IMR-90 (cell line): ENCODE measurements around the gene RESF1. TPM values are rescaled to one million over a fixed set of nuclear protein-coding genes. Genes with fewer than 3 reads are reported as not detected.

ENCODE experiments used
- ATAC-seq: fragments of 200-7000 bp; cut with Tn5 transposase; 2 replicates; pipeline ENCODE4 v1.9.1; 2020; ENCODE audit warnings: low read depth, mild to moderate bottlenecking, moderate library complexity
- BruUV-seq: library from RNA; stranded (reverse); fragments of 400-500 nt; replicated peaks from 2 replicates; lab custom pipeline; 2021; lab: Mats Ljungman, UMichigan
- CTCF ChIA-PET: fragments of 300-600 bp; formaldehyde crosslinking; extraction: SDS; loops from one replicate; lab custom pipeline; 2021; ENCODE audit warnings: antibody characterized with exemption; lab: Yijun Ruan, JAX
- POLR2A ChIA-PET: fragments of 300-600 bp; sonication (Branson Sonifier 250); formaldehyde crosslinking; loops from one replicate; lab custom pipeline; 2022; ENCODE audit warnings: antibody characterized with exemption; ENCODE audit not compliant: unreplicated experiment; lab: Charles Lee
- DNase-seq: peaks from one replicate; pipeline ENCODE4 v3.0.0; 2013
- H2AFZ ChIP-seq: replicated peaks from 2 replicates; pipeline ENCODE3; 2013; ENCODE audit warnings: low read length, mild to moderate bottlenecking; ENCODE audit not compliant: poor library complexity
- H2AK5ac ChIP-seq: 2 replicates; pipeline ENCODE4 v1.6.1; 2013; ENCODE audit warnings: low read depth, low read length, inconsistent platforms
- H2AK9ac ChIP-seq: replicated peaks from 2 replicates; pipeline ENCODE3; 2013; ENCODE audit warnings: mild to moderate bottlenecking, low read depth, low read length, moderate library complexity; ENCODE audit not compliant: poor library complexity
- H2BK120ac ChIP-seq: 2 replicates; pipeline ENCODE4 v1.6.1; 2013; ENCODE audit warnings: low read depth, low read length, inconsistent platforms
- H2BK15ac ChIP-seq: 3 replicates; pipeline ENCODE4 v1.6.1; 2013; ENCODE audit warnings: low read depth, low read length, inconsistent platforms
- H2BK20ac ChIP-seq: 2 replicates; pipeline ENCODE4 v1.6.1; 2013; ENCODE audit warnings: low read depth, mild to moderate bottlenecking, inconsistent platforms, low read length, moderate library complexity
- H2BK5ac ChIP-seq: 2 replicates; pipeline ENCODE4 v1.6.1; 2013; ENCODE audit warnings: mild to moderate bottlenecking, low read depth, low read length, inconsistent platforms; ENCODE audit not compliant: poor library complexity, severe bottlenecking
- H3K14ac ChIP-seq: replicated peaks from 2 replicates; pipeline ENCODE4 v1.6.1; 2013; ENCODE audit warnings: low read depth, low read length, inconsistent platforms
- H3K18ac ChIP-seq: 2 replicates; pipeline ENCODE4 v1.6.1; 2013; ENCODE audit warnings: low read depth, low read length, control low read depth
- H3K23ac ChIP-seq: 2 replicates; pipeline ENCODE4 v1.6.1; 2013; ENCODE audit warnings: low read depth, low read length, inconsistent platforms
- H3K27ac ChIP-seq: 2 replicates; pipeline ENCODE4 v1.5.1; 2013; ENCODE audit warnings: mild to moderate bottlenecking, control low read depth, low read length; ENCODE audit not compliant: insufficient read depth
- H3K27me3 ChIP-seq: 2 replicates; pipeline ENCODE4 v1.6.1; 2013; ENCODE audit warnings: low read length; ENCODE audit not compliant: control insufficient read depth, insufficient read depth
- H3K36me3 ChIP-seq: 2 replicates; pipeline ENCODE4 v1.6.1; 2013; ENCODE audit warnings: low read length, mixed read lengths; ENCODE audit not compliant: control insufficient read depth, insufficient read depth
- H3K4ac ChIP-seq: 2 replicates; pipeline ENCODE4 v1.6.1; 2013; ENCODE audit warnings: low read depth, low read length, inconsistent platforms
- H3K4me1 ChIP-seq: 2 replicates; pipeline ENCODE4 v1.6.1; 2013; ENCODE audit warnings: low read length, mixed read lengths; ENCODE audit not compliant: control insufficient read depth, insufficient read depth
- H3K4me2 ChIP-seq: 2 replicates; pipeline ENCODE4 v1.6.1; 2013; ENCODE audit warnings: low read depth, mild to moderate bottlenecking, control low read depth, low read length, moderate library complexity
- H3K4me3 ChIP-seq: 2 replicates; pipeline ENCODE4 v1.5.1; 2013; ENCODE audit warnings: low read depth, mild to moderate bottlenecking, control low read depth, low read length, moderate library complexity; ENCODE audit not compliant: insufficient read depth
- H3K56ac ChIP-seq: 2 replicates; pipeline ENCODE4 v1.6.1; 2013; ENCODE audit warnings: low read length, inconsistent platforms; ENCODE audit not compliant: insufficient read depth; ENCODE audit errors: extremely low read depth
- H3K79me1 ChIP-seq, 2 experiments: 2 replicates each; pipeline ENCODE4 v1.6.1; 2013; ENCODE audit warnings: low read length in 2 of 2, inconsistent platforms in 1 of 2, low read depth in 1 of 2
- H3K9ac ChIP-seq: 2 replicates; pipeline ENCODE4 v1.6.1; 2013; ENCODE audit warnings: low read depth, low read length, control low read depth
- H3K9me1 ChIP-seq: 2 replicates; pipeline ENCODE4 v1.6.1; 2013; ENCODE audit warnings: low read length, inconsistent platforms; ENCODE audit not compliant: insufficient read depth
- H3K9me3 ChIP-seq: 2 replicates; pipeline ENCODE4 v1.6.1; 2013; ENCODE audit warnings: low read length; ENCODE audit not compliant: control insufficient read depth, insufficient read depth
- H4K20me1 ChIP-seq: 2 replicates; pipeline ENCODE4 v1.6.1; 2013; ENCODE audit warnings: low read length, inconsistent platforms; ENCODE audit not compliant: insufficient read depth
- H4K5ac ChIP-seq: 2 replicates; pipeline ENCODE4 v1.6.1; 2013; ENCODE audit warnings: mild to moderate bottlenecking, low read depth, low read length, control low read depth
- H4K8ac ChIP-seq, 2 experiments: 2 replicates each; pipeline ENCODE4 v1.6.1; 2013; ENCODE audit warnings: low read depth in 2 of 2, low read length in 2 of 2, control low read depth in 1 of 2, inconsistent platforms in 1 of 2
- H4K91ac ChIP-seq: 2 replicates; pipeline ENCODE4 v1.6.1; 2013; ENCODE audit warnings: low read depth, low read length, inconsistent platforms; ENCODE audit not compliant: insufficient read depth
- MXI1 ChIP-seq: IDR thresholded peaks from 2 replicates; pipeline ENCODE4 v1.6.1; 2012; ENCODE audit warnings: low read depth, mild to moderate bottlenecking, low read length, moderate library complexity, borderline replicate concordance
- RCOR1 ChIP-seq: IDR thresholded peaks from 2 replicates; pipeline ENCODE4 v1.6.1; 2012; ENCODE audit warnings: mild to moderate bottlenecking, low read length, improper control_type of control experiment; ENCODE audit not compliant: insufficient replicate concordance
- WGBS, 2 experiments: methylation state at CpG; one replicate each; pipeline versions ENCODE4 v1.1.5 to v1.1.7; 2013; ENCODE audit warnings: missing lambda C conversion rate in 2 of 2; ENCODE audit not compliant: insufficient read length in 1 of 2; ENCODE audit errors: extremely low coverage in 2 of 2; 5-methylcytosine and 5-hydroxymethylcytosine counted together
- dilution Hi-C: fragments of 300-500 bp; cut with HindIII; formaldehyde crosslinking; loops from one replicate; pipeline ENCODE4 v1.14.3; 2018; ENCODE audit warnings: low sequenced_read_pairs; ENCODE audit not compliant: unreplicated experiment
- in situ Hi-C: fragments of 300-500 bp; cut with MboI; formaldehyde crosslinking; loops from 3 replicates; pipeline ENCODE4 v1.14.3; 2019; ENCODE audit warnings: low sequenced_read_pairs, inconsistent platforms, mixed read lengths
- intact Hi-C: fragments of 100-400 bp; cut with micrococcal nuclease; formaldehyde crosslinking; loops from 2 replicates; pipeline ENCODE4 v1.10.0; 2022
- polyA plus RNA-seq, 3 experiments: library from polyadenylated mRNA; depleted of rRNA; stranded (reverse); fragments of >200 nt; gene quantifications; 2 replicates each; pipeline ENCODE4 v1.2.3, GENCODE V29; 2012; ENCODE audit warnings: low replicate concordance in 1 of 3
- total RNA-seq: library from RNA; depleted of rRNA; stranded (reverse); fragments of >200 nt; gene quantifications from 2 replicates; pipeline ENCODE4 v1.2.3, GENCODE V29; 2012

The RESF1 gene
- total and polyA plus RNA-seq, 2 of the 4 experiments (the other 2 are of a cell fraction): 5.0 to 7.3 TPM

- Histone ChIP-seq H3K9me3 (no peaks in the 10 kb centered on the region), H3K27ac (no peak overlapping the region), H2AFZ (no peak overlapping the region), H3K23ac (no peak overlapping the region), H3K9me1 (no peaks in the 10 kb centered on the region), H4K91ac (no peak overlapping the region), H3K9ac (no peak overlapping the region), H2BK20ac (no peak overlapping the region), H2BK5ac (no peak overlapping the region), H3K36me3 (peaks cover 17% of the 10 kb centered on the region), H2AK9ac (no peak overlapping the region), H3K79me1 (no peaks in the 10 kb centered on the region), H2BK120ac (no peak overlapping the region), H3K18ac (no peak overlapping the region), H3K4ac (no peak overlapping the region), H3K4me1 (no peaks in the 10 kb centered on the region), H2AK5ac (no peak overlapping the region), H4K8ac (no peak overlapping the region), H4K5ac (no peak overlapping the region), H3K4me2 (no peak overlapping the region), H3K14ac (no peak overlapping the region), H3K27me3 (no peaks in the 10 kb centered on the region), H2BK15ac (no peak overlapping the region), H3K56ac (no peak overlapping the region), H4K20me1 (no peaks in the 10 kb centered on the region), H3K4me3 (no peak overlapping the region)
- dilution Hi-C loops: no loop called here
- 100% methylated on average over 1 of the region's 6 CpGs; no CpG with 5 or more reads in 1 of the 2 experiments for WGBS, 2 experiments
- TF ChIP-seq RCOR1 (no peak), MXI1 (no peak)
- intact Hi-C loops: no loop called here
- BruUV-seq: no TSS peak
- CTCF ChIA-PET: no interaction called here
- in situ Hi-C loops: no loop called here
- POLR2A ChIA-PET: no interaction called here
- DNase-seq (peak; percentile 1), ATAC-seq (no peak)
These were observed 40.5 kb downstream of the RESF1 start for GRCh38 chr12:31999692-32000091.
